NCI-H69 (cell line): ENCODE measurements around the gene COA6.

Source experiments
- DNase-seq: peaks from one replicate; lab custom pipeline; 2025; lab: John Stamatoyannopoulos, UW

Gene COA6, protein sequence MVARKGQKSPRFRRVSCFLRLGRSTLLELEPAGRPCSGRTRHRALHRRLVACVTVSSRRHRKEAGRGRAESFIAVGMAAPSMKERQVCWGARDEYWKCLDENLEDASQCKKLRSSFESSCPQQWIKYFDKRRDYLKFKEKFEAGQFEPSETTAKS

DNA sequence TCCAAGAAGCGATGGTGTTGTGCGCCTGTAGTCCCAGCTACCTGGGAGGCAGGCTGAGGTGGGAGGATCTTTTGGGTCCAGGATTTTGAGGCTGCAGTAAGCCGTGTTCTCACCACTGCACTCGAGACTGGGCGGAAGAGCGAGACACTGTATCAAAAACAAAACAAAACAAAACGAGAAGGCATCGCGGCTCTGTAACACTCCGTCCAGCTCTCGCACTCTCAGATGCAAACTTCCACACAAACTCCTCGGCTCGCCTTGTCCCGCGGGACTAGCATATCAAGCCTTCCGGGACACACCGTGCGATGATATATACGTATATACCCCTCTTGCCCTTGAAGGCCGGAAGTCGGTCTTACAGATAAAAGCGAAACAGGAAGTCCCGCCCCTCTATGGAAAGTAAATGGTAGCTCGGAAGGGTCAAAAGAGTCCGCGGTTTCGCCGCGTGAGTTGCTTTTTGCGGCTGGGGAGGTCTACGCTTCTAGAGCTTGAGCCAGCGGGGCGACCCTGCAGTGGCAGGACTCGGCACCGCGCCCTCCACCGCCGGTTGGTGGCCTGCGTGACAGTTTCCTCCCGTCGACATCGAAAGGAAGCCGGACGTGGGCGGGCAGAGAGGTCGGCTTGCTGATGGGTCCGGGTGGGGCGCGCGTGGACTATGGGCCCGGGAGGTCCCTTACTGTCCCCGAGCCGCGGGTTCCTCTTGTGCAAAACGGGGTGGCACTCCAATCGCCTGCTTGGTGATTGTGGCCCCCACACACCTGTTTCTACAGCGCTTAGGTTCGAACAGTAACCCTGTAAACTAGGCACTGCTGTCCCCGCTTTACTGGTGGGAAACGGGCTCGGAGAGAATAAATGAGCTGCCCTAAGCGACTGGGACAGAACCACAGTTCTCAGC, at the start of gene COA6:
Gene COA6 (plus strand): TSS at position 393 of the 895 bp plus-strand sequence. CDS start 11 bp downstream, at position 404.
- DNase-seq: peak; percentile 99

DNA sequence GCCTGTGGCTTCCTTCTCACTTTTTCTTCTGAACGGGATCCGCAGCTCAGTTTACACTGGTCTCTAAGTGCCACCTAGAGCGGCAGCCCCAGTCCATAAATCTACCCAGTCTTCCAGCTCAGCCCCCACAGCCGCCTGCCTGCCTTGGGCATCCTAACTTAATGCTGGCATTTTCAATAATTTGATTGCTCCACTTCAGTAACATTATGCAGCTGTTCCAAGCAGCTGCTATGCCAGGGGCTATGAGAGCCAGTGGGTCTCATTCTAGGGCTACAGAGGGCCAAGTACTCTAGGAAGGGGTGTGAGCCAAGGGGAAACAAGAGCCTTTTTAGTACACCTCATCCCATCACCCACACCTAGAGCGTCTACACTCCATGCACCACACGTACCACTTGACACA, 48.4 kb upstream of the COA6 start:
- no peak for DNase-seq

DNA sequence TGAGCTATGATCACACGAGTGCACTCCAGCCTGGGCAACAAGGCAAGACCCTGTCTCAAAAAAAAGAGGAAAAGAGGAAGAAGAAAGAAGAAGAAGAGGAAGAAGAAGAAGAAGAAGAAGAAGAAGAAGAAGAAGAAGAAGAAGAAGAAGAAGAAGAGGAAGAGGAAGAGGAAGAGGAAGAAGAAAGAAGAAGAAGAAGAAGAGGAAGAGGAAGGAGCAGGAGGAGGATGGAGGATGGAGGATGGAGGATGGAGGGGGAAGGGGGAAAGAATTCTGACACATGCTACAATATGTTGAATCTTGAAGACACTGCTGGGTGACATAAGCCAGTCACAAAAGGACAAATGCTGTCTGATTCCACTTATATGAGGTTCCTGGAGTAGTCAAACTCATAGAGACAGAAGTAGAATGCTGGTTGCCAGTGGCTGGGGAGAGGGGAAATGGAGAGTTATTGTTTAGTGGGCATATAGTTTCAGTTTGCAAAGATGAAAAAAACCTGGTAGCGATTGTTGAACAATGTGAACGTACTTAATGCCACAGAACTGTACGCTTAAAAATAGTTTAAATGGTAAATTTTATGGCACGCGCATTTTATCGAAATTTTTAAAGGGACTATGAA, 47.3 kb upstream of the COA6 start:
- DNase-seq: no peak

DNA sequence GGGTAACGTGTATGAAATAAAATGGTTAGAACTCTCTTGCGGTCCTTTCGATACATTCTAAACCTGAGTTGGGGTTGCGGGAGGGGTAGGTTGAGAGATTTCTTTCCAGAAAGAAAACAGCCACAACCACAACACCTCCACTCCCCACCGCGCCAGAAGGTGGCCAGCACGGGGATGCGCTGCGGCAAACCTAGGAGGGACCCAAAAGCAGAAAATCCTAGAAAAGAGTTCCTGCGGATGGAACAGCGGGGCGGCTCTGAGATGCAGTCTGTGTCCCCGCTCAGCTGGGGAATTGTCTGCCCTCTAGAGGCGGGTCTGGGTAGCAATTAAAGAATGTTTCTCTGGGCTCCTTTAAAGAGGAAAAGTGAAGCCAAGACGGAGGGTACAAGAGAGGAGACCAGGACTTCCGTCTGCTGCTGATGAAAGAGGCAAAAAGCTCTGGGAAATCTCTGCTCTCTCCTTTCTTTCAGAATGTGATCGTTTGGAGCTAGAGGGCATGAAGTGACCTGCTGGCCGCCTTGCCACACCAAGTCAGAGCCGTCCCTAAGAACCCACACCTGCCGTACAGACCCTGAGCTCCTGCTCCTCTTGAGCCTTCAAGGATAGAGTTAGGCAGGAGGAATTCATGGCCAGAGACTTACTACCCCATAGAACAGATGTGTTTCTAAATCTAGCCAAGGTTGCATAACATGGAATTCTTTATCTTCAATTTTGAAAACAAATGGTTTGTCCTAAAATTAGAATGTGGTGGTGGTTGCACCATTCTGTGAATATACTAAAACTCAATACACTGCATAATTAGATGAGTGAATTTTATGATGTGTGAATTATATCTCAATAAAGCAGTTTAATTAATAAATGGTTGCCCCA, 46.5 kb upstream of the COA6 start:
- peak; percentile 72 for DNase-seq

DNA sequence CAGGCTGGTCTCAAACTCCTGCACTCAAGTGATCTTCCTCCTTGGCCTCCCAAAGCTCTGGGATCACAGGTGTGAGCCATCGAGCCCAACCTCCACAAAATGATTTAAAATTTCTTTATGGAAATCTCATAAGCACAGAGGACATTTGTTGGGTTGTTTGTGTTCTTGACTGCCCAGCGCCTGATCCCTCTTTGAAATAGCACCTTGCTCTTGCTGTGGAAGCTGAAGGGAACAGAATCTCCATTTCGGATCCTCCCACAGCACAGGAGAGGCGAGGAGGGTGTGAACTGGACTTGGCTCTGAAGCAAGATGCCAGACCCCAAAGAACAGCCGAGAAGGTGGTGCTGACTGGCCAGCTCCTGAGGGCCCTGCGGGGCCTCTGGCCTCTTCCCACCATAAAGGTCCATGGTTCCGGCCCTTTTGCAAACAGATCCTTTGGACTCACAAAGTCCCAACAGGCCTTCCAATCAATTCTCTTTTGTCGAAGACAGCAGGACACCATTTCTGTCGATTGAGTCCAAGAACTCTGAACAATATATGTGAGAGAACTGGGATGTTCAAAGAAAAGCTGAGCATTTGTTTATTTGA, 45.6 kb upstream of the COA6 start:
- no peak for DNase-seq

DNA sequence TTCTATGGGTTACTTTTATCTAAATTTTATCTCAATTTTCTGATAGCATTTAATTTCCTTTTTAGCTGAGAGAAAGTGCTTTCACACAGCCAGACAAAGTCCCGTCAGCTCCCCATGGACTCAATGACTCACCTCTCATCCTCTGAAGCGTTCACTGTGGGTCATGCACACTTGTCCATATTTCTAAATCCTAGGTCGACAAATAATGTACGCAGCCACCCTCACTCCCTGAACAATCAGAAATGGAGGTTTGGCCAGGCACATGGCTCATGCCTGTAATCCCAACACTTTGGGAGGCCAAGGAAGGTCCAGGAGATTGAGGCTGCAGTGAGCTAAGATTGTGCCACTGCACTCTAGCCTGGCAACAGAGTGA, 42.4 kb upstream of the COA6 start:
- no peak for DNase-seq

DNA sequence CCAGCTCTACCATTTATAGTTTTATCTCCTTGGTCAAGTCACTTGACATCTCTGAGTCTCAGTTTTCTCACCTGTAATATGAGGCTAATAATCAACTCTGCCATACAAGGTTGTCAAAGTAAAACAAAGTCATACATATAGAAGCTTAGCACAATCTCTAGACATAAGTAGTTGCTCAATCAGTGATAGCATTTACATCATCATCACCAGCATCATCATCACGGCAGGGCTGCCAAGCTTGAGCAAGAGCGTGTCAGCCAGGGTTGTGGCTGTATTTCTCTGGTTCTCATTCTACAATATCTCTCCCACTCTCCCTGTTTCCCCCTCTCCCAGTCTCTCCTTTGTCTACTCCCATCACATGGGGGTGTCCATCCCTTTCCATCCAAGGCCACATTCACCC, 41.7 kb upstream of the COA6 start:
- no peak for DNase-seq

DNA sequence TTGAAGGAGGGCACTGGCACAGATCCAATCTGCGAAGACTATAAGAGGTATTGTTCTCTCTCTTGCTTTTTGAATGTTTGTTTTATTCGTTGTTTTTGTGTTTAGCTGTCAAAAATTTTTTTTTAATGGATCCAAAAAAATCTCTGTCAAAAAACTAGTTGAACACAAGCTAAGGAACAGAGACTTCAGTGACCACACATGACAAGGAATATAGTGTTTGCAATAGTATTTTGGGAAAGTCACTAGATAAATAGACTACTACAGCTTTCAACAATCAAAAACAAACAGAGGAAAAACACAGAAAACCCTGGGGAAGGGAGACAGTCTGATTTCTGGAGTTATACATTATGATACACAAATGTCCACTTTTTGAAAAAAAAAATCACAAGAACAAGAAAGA, 36.9 kb upstream of the COA6 start:
- no peak for DNase-seq

DNA sequence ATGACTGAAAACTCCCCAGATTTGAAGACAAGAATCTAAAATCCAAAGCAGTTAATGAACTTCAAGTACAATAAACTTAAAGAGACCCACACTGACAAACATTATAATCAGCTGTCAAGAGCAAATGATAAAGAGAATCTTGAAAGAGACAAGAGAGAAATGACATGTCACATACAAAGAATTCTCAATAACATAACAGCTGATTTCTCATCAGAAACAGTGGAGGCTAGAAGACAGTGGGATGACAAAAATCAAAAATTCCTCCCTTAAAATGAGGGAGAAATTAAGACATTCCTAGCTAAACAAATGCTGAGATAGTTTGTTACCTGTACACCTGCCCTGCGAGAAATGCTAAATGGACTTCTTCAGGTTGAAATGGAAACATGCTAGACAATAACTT, 36.0 kb upstream of the COA6 start:
- no peak for DNase-seq

DNA sequence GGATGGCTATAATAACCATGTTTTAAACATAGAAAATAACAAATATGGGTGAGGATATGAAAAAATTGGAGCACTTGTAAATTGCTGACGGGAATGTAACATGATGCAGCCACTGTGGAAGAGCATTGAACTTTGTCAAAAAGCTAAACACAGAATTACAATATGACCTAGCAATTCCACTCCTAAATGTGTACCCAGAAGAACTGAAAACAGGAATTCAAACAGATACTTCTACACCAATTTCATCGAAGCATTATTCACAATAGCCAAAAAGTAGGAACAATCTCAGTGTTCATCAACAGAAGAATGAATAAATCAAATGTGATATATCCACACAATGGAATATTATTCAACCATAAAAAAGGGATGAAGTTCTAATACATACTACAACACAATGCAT, 32.7 kb upstream of the COA6 start:
- no peak for DNase-seq

DNA sequence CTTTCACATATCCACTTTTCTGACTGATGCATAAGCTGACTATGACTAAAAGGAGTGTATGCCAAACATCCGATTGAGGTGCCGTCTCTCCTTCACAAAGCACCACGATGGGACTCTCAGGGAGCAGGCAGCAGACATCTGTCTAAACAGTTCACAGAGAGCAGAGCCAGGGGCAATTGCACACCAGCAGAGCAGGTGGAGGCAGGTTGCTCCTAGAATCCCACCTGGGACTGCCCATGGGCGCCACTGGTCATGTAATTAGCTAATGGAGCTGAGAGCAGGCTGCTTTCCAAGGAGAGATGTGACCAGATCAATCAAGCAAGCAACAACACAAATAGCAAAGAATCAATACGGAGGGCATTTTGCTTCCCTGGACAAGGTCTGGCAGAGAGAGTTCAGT, 30.5 kb upstream of the COA6 start:
- DNase-seq: peak; percentile 95

DNA sequence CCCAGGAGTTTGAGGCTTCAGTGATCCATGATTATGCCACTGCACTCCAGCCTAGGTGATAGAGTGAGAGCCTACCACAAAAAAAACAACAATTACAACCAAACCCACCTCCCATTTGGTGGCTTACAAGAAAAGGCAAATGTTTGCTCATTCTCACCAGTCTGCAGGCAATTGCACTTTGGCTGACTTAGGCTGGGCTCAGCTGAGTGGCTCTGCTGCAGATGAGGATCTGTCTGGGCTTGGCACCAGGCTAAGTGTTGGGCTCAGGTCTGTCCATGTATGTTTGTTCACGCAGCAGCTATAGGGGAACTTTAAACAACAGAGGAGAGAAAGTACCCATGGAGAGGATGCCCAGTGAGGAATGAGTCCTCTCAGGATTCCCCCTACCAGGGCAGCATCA, 28.0 kb upstream of the COA6 start:
- no peak for DNase-seq

DNA sequence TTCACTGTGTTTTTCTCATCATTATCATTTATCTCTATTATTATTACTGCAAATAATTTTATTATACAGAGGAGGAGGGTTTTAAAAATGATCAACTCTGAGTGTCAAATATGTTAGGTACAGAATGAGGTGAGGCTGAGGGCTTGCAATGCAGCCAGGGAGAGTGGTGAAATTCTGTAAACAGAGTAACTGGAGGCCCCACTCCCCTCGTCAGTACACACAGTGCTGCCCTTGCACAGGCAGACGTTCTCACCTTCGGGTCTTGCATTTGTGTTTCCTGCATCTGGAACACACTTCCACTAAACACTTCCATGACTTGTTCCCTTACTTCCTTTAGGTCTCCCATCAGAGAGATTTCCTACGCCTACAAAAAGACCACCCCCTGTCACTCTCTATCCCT, 24.3 kb upstream of the COA6 start:
- no peak for DNase-seq

DNA sequence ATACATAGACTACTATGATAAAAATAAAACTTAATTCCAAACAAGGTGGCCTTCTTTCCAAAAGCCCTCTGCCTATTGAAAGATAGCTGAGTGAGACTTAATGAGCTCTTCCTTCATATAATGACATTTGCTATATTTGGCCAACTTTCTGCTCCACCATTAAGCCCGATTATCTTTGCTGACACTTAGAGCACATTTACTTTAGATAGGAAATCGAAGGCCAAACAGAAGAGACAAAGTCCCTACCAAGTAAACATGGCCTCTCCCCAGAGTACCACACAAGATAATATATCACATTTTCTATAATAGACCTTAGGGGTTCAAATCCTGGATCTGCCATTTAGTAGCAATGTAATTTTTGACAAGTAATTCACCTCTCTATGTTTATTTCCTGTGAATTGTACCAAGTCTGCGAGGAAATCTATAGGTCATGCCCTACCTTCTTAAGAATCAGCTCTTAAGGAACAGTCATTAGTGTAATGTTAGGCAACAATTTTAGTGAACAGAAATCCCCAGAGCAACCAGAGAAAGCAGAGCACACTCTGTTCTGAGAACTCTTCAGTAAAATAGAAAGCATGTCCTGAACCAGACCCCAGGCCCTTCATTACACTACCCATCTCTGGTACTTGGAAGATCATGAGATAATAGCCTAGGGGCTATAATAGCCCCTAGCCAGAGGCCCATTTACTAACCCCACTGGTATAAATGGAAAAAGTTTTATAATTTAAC, 17.3 kb upstream of the COA6 start:
- DNase-seq: no peak

DNA sequence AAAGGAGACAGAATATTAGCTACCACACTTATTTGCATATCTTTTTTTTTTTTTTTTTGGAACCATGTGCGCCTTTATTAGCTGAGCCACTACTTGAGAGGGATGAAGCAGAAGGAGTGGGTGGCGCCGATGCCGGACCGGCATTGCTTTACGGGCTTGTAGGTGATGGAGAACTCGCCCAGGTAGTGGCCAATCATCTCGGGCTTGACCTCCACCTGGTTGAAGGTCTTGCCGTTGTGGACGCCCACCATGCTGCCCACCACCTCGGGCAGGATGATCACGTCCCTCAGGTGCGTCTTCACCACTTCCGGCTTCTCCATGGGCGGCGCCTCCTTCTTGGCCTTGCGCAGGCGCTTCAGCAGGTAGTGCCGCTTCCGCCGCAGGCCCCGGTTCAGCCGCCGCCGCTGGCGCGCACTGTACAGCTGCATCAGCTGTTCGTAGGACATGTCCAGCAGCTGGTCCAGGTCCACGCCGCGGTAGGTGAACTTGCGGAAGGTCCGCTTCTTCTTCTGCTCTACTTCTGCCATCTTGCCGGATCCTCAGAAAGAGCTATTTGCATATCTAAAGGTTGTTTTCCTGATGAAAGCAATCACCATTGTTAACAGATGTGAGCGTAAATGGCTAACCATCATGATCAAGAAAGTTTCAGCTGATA, 16.5 kb upstream of the COA6 start:
- peak; percentile 78 for DNase-seq

DNA sequence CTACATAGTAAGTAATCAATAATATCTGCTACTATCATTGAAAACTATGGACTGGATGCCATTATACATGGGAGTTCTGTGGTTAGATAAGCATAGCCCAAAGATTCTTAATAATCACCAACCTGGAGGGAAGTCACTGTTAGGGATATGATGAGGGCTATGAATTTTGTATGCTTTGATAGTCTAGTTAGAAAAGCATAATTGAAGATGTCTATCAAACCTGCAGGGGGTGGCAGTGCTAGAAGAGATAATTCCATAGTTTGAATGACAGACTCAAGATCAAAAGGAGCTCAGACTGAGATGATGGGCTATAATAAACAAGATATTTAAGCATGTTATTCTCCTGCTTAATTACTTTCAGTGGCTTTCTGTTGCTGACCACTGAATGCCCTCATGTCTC, 15.4 kb upstream of the COA6 start:
- DNase-seq: no peak

DNA sequence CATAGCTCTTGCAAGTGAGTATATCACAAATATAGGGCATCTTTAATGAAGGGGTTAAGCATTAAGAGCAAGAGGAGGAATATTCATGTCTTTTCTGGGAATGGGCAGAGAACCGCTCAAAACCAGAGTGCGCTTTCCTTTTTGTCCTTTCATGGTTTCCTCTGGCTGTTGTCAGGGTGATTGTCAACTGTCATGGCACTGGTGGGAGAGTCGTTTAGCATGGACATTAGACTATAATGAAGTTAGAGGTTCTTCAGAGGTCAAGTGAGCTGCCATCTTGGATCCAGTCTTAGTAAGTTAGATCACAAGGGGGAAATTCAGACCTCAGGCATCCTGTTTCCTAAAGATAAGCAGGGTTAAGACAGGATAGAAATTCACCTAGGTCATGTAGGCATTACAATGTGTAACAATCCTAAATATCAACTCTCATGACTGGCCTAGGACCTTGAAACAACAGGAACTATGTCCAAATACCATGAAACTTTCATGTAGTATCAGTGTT, 12.1 kb upstream of the COA6 start:
- DNase-seq: no peak

DNA sequence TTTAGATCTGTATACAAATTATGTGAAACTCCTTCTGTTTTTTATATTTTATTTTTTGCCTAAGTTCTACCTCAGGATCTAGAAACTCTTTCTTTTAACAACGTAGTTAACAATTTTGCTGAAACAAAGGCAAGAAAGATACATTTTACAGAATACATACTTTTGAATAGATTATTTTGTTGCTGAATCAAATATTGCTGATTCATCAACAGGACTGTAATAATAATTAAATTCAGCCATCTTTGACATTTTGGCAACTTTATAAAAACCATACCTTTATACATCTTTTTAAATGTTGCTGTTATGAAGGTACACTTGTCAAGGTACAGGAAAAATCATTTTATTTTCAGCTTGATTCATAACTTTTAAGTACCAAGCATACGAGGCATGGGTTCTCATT, 10.7 kb upstream of the COA6 start:
- DNase-seq: no peak

DNA sequence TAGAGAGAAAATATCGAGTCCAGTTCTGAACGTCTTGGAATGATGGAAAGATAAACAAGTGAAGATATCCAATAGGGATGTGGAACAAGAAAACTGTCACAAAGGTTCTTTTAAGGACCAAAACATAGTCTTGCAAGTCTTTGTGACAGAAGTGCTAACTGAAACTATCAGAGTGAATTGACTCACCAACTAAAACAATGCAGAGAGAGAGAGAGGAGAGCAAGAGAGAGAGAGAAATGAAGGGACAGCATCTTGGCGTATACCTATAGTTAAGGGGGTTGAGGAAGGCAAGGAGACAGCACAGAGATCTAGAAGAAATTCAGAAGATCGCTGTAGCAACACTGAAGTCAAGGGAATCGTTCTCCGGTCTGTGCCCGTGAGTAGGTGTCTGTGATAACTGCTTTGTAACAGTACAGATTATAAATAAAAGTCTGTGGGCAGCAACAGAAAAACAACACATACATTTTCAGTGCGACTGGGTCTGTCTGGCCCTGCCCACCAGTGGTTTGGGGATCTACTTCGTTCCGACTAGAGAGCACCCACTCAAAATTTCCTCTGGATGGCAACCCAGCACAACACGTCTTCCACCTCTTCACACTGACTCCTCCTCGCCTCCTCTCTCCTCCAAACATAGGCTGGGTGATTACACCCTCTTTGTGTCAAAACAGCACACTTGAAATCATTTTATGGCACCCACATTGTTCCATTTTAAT, 4.8 kb upstream of the COA6 start:
- DNase-seq: no peak

DNA sequence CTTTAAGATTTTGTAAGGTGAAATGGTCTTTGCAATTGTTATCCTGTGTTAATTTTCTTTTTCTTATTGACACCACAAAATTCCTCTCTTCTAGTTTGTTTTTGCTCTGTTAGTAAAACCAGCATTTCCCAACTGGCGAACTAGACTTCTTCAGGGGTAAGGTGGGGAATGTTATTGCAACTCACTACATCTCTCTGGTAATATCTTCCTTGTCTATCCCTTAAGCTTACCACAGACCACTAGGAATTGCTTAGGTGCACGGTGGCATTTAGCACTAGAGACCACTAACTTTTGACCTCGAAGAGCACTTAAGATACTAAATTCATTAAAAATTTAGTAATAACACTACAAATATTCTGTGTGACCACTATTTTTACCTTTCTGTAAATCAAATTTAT, 4.2 kb upstream of the COA6 start:
- no peak for DNase-seq
